OCI-LY1 (cell line): ENCODE measurements around the gene CLCN6.

Experiments
- H2AFZ ChIP-seq: fragments of 200-600 bp; sonication (generic), shearing (Covaris generic); 2 replicates; pipeline ENCODE4 v1.6.0; 2014; ENCODE audit warnings: antibody characterized with exemption, mild to moderate bottlenecking, low read length
- H3F3A ChIP-seq: fragments of 200-600 bp; sonication (generic), shearing (Covaris generic); 2 replicates; pipeline ENCODE4 v1.6.0; 2014; ENCODE audit warnings: mild to moderate bottlenecking, antibody characterized with exemption, low read length, moderate library complexity; ENCODE audit not compliant: insufficient read depth
- H3K27ac ChIP-seq: fragments of 200-600 bp; sonication (generic); 2 replicates; pipeline ENCODE4 v1.5.1; 2014; ENCODE audit warnings: low read length, mixed run types, mild to moderate bottlenecking, low read depth; ENCODE audit not compliant: poor library complexity, severe bottlenecking
- H3K27me3 ChIP-seq: fragments of 200-600 bp; sonication (generic); 2 replicates; pipeline ENCODE4 v1.6.0; 2014; ENCODE audit warnings: antibody characterized with exemption, mild to moderate bottlenecking, low read length, moderate library complexity; ENCODE audit not compliant: insufficient read depth
- H3K36me3 ChIP-seq: fragments of 200-600 bp; sonication (generic); 2 replicates; pipeline ENCODE4 v1.6.1; 2014; ENCODE audit warnings: mild to moderate bottlenecking, antibody characterized with exemption, low read length, moderate library complexity, mixed read lengths; ENCODE audit not compliant: insufficient read depth
- H3K4me1 ChIP-seq: fragments of 200-600 bp; sonication (generic); 2 replicates; pipeline ENCODE4 v1.5.1; 2014; ENCODE audit warnings: mild to moderate bottlenecking, low read length, moderate library complexity; ENCODE audit not compliant: insufficient read depth, severe bottlenecking
- H3K4me2 ChIP-seq: fragments of 200-600 bp; sonication (generic), shearing (Covaris generic); 2 replicates; pipeline ENCODE4 v1.6.1; 2014; ENCODE audit warnings: low read length
- H3K4me3 ChIP-seq: fragments of 200-600 bp; sonication (generic); 2 replicates; pipeline ENCODE4 v1.5.1; 2014; ENCODE audit warnings: low read length, low read depth, mild to moderate bottlenecking, mixed read lengths; ENCODE audit not compliant: poor library complexity, severe bottlenecking
- H3K79me2 ChIP-seq: fragments of 200-600 bp; shearing (Covaris generic); 2 replicates; pipeline ENCODE4 v1.6.1; 2016; ENCODE audit warnings: mixed run types, low read length, mixed read lengths; ENCODE audit not compliant: insufficient read depth
- H3K9ac ChIP-seq: fragments of 200-600 bp; sonication (generic), shearing (Covaris generic); 2 replicates; pipeline ENCODE4 v1.6.1; 2014; ENCODE audit warnings: mild to moderate bottlenecking, low read length, mixed read lengths
- H3K9me2 ChIP-seq: fragments of 200-600 bp; sonication (generic), shearing (Covaris generic); 2 replicates; pipeline ENCODE4 v1.6.1; 2014; ENCODE audit warnings: low read depth, mild to moderate bottlenecking, low read length, mixed read lengths
- H3K9me3 ChIP-seq: fragments of 200-600 bp; shearing (Covaris generic); 2 replicates; pipeline ENCODE4 v1.6.1; 2014; ENCODE audit warnings: low read length, mixed read lengths
- H4K20me1 ChIP-seq: fragments of 200-600 bp; sonication (generic), shearing (Covaris generic); 2 replicates; pipeline ENCODE4 v1.6.0; 2016; ENCODE audit warnings: mild to moderate bottlenecking, low read length; ENCODE audit not compliant: insufficient read depth
- EZH2 ChIP-seq: fragments of 200-600 bp; sonication (generic), shearing (Covaris generic); IDR thresholded peaks from 2 replicates; pipeline ENCODE4 v1.8.0; 2017; ENCODE audit warnings: borderline replicate concordance, mixed run types, mild to moderate bottlenecking, antibody characterized with exemption, low read length, moderate library complexity, mixed read lengths
- TF ChIP-seq, protein P1 (sequence below): fragments of 200-600 bp; sonication (generic), shearing (Covaris generic); IDR thresholded peaks from 2 replicates; pipeline ENCODE4 v1.5.1; 2017; ENCODE audit warnings: mild to moderate bottlenecking, antibody characterized with exemption, low read length, moderate library complexity, mixed read lengths

Gene CLCN6

DNA sequence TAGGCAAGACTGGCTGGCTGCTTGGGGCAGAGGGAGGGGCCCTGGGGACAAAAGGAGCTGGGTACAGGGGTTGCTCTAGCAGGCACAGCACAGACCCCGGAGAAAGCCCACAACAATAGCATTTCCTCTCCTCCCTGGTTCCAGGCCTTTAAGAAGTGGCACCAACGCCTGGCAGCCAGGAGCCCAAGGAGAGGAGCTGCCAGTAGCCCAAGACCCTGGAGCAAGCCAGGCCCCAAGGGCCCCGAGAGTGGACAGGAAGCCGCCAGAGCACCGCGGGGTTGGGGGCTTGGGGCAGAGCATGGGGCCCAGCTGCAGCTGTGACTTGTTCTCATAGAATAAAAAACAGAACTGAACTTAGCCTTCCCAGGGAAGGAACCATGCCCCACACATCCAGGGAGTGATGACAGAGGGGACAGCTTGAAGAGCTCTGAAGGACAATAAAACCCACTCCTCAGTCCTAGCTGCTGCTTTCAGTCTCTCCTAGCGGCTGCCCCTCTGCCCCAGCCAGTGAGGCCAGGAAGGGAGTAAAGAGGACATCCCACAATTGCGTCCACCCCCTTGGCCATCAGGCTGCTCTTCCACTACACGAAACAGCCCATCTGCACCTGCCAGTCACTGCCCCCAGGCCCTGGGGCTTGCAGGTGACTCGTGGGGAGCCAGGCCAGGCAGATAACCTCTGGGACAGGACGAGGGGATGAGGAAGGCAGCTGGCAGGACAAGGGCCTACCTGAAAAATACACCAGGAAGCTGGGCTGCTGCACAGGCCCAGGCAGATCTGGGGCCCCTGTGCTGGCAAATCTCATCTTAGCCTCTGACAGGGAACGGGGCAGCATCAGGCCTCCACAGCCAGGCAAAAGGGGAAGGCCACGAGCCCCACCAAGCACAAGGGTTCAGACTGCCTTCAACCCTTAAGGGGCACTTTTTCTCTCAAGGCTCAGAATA is 16.6 kb upstream of the CLCN6 start:
- Histone ChIP-seq H3K9me3 (no peaks in the 10 kb centered on the region), H2AFZ (no peak overlapping the region), H3K79me2 (no peaks in the 10 kb centered on the region), H3K36me3 (peaks cover 18% of the 10 kb centered on the region), H3F3A (no peaks in the 10 kb centered on the region), H3K9ac (no peak overlapping the region), H3K9me2 (no peaks in the 10 kb centered on the region), H3K4me1 (peaks cover 16% of the 10 kb centered on the region), H4K20me1 (no peaks in the 10 kb centered on the region), H3K4me3 (no peak overlapping the region), H3K4me2 (no peak overlapping the region), H3K27ac (no peak overlapping the region), H3K27me3 (no peaks in the 10 kb centered on the region)
- TF ChIP-seq, protein P1, sequence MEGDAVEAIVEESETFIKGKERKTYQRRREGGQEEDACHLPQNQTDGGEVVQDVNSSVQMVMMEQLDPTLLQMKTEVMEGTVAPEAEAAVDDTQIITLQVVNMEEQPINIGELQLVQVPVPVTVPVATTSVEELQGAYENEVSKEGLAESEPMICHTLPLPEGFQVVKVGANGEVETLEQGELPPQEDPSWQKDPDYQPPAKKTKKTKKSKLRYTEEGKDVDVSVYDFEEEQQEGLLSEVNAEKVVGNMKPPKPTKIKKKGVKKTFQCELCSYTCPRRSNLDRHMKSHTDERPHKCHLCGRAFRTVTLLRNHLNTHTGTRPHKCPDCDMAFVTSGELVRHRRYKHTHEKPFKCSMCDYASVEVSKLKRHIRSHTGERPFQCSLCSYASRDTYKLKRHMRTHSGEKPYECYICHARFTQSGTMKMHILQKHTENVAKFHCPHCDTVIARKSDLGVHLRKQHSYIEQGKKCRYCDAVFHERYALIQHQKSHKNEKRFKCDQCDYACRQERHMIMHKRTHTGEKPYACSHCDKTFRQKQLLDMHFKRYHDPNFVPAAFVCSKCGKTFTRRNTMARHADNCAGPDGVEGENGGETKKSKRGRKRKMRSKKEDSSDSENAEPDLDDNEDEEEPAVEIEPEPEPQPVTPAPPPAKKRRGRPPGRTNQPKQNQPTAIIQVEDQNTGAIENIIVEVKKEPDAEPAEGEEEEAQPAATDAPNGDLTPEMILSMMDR, result no peak
- no peak for TF ChIP-seq EZH2

DNA sequence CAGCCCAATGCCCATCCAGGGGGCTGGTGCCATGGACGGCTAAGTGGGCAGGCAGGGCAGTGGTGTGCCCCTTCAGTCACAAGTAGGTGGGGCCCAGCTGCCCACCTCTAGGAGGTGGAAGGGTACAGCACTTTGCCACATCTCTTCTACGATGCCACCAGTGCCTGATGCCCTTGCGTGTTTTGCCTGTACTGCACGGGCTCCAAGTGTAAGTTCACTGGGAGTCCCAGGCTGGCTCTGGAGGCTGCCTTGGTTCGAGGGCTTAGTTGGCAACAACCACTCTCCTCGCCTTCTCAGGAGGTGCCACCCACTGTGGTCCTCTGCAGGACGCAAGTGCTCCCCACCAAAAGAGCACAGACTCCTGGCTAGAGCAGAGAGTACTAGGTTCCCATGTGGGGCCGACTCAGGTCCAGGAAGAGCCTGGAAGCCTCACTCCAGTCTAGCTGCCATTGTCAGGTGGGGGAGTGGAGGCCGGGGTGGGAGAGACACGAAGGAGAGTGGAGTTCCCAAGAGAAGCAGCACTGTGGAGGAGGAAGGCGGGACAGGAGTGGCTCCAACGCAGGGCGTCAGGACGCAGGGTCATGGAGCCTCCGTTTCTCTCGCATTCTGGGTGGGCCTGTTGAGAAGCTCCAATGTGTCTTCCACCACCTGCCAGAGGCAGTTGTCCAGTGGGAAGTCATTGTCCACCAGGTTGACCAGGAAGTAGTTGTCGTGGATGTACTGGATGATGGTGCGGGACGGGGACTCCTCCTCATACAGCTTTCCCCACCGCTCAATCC is 15.7 kb upstream of the CLCN6 start:
- H3K4me2 ChIP-seq, result no peak overlapping the region
- no peak overlapping the region for H3K27ac ChIP-seq

More for the DNA sequence above, 15.7 kb upstream of the CLCN6 start:
- H3K9ac ChIP-seq, result no peak overlapping the region
- peaks cover 9% of the 10 kb centered on the region for H3K4me1 ChIP-seq
- no peaks in the 10 kb centered on the region for H3K79me2 ChIP-seq
- H3K27me3 ChIP-seq, result no peaks in the 10 kb centered on the region
- no peaks in the 10 kb centered on the region for H3K9me3 ChIP-seq
- no peaks in the 10 kb centered on the region for H3K9me2 ChIP-seq
- no peak overlapping the region for H3K4me3 ChIP-seq
- H3K36me3 ChIP-seq, result peaks cover 27% of the 10 kb centered on the region
- no peak overlapping the region for H2AFZ ChIP-seq
- TF ChIP-seq, protein P1, result no peak
- no peak for TF ChIP-seq EZH2
- no peaks in the 10 kb centered on the region for H3F3A ChIP-seq
- H4K20me1 ChIP-seq, result no peaks in the 10 kb centered on the region
